ENCODE data around the gene INTS2.

The INTS2 gene

GRCh38 chr17:61908292-61909037 lies 19.3 kb downstream of the INTS2 start:
- TF ChIP-seq, protein P1, sequence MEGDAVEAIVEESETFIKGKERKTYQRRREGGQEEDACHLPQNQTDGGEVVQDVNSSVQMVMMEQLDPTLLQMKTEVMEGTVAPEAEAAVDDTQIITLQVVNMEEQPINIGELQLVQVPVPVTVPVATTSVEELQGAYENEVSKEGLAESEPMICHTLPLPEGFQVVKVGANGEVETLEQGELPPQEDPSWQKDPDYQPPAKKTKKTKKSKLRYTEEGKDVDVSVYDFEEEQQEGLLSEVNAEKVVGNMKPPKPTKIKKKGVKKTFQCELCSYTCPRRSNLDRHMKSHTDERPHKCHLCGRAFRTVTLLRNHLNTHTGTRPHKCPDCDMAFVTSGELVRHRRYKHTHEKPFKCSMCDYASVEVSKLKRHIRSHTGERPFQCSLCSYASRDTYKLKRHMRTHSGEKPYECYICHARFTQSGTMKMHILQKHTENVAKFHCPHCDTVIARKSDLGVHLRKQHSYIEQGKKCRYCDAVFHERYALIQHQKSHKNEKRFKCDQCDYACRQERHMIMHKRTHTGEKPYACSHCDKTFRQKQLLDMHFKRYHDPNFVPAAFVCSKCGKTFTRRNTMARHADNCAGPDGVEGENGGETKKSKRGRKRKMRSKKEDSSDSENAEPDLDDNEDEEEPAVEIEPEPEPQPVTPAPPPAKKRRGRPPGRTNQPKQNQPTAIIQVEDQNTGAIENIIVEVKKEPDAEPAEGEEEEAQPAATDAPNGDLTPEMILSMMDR (IDR thresholded peaks at IDR 0.05) = no peak

- TF ChIP-seq, protein P1 (IDR thresholded peaks at IDR 0.05) = no peak
Measured at GRCh38 chr17:61907361-61907760, 20.4 kb downstream of the INTS2 start.

DNA sequence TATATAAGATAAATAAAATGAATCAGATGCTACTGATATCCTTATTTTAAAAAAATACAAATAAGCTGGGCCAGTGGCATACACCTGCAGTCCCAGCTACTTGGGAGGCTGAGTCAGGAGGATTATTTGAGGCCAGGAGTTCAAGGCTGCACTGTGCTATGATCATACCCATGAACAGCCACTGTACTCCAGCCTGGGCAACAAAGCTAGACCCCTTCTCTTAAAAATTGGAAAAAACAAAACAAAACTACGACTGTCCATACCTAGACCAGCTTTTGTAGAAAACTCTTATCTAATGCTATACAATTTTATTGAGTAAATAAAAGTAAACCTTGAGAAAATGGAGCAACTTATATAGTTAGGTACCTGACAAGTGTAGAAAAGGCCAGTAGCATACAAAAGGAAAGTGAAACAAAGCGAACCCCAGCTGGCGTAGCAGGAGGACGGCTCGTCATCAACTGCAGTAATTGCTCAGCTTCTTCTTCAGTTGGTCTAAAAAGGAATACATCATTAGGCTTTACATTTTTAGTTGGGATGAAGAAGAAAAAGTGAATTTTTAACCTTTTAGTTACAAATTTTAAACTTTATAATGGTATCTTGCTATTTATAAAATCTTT lies 23.6 kb downstream of the INTS2 start:
- TF ChIP-seq, protein P1 (IDR thresholded peaks at IDR 0.05) = no peak

GRCh38 chr17:61903251-61903650 lies 24.5 kb downstream of the INTS2 start:
- TF ChIP-seq, protein P1 (IDR thresholded peaks at IDR 0.05) = no peak

- TF ChIP-seq, protein P1 (IDR thresholded peaks at IDR 0.05) = no peak
Measured at GRCh38 chr17:61897548-61898180, 30.1 kb downstream of the INTS2 start.

DNA sequence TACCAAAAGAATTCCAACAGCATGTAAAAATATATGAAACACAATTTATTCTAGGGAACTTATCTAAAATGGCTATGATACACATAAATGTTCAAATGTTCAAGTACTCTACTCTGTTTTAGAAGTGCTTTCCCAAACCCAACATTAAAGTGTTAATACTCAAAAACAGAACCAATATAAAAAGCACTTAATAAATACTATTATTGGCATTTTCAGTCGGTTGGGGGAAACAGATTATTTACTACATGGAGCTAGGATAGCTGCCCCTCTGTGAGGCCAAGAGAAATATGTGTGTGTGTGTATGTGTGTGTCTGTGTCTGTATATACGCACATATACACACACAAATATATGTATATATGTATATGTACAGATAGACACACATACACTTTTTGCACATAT lies 32.4 kb downstream of the INTS2 start:
- TF ChIP-seq, protein P1 (IDR thresholded peaks at IDR 0.05) = no peak

DNA sequence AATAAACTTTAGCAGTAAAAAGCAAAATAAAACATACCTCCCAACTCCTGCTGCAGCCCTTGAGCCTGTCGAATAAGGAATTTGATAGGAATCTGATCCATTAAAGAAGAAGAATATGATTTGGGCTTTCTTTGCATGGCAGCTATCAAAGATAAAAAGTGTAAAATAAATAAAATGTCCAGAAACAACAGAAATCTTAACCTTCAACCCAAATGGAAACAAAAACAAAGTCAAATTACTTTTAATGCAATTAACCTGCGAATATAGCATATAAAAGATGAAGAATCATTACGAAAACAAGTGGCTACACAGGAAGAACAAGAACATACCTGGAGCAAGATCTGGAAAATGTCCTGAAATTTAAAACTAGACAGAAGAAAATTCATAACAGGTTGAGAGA lies 42.9 kb downstream of the INTS2 start:
- TF ChIP-seq, protein P1 (IDR thresholded peaks at IDR 0.05) = no peak
